GM12872 (cell line): ENCODE results near the gene FAHD1.

Experiments
- CTCF ChIP-seq: IDR thresholded peaks from 3 replicates; pipeline ENCODE4 v1.5.1; 2011; ENCODE audit warnings: low read depth, mild to moderate bottlenecking, low read length, moderate library complexity; ENCODE audit not compliant: insufficient read depth

Gene FAHD1

GRCh38 chr16:1850981-1851380 is 24.0 kb downstream of the FAHD1 start:
- no peak for TF ChIP-seq CTCF

DNA sequence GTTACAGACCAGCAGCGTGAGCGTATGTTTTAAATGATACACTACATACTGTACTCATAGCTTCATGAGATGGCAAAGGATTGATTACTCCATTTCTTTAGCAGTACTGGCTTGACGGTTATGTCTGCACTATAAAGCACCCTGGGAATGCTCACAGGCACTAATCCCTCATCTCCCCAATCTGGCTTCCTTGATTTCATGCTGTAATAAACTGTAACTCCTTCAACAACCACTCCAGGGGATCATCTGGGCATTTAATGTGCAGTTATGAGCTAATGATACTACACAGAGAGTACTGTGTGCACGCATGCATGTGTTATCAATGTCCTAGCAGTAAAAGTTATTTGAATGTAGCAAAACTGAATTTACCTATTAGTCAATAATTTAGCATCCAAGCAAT is 24.8 kb downstream of the FAHD1 start:
- TF ChIP-seq CTCF, result no peak

GRCh38 chr16:1857433-1858097 is 30.6 kb downstream of the FAHD1 start:
- TF ChIP-seq CTCF, result no peak

DNA sequence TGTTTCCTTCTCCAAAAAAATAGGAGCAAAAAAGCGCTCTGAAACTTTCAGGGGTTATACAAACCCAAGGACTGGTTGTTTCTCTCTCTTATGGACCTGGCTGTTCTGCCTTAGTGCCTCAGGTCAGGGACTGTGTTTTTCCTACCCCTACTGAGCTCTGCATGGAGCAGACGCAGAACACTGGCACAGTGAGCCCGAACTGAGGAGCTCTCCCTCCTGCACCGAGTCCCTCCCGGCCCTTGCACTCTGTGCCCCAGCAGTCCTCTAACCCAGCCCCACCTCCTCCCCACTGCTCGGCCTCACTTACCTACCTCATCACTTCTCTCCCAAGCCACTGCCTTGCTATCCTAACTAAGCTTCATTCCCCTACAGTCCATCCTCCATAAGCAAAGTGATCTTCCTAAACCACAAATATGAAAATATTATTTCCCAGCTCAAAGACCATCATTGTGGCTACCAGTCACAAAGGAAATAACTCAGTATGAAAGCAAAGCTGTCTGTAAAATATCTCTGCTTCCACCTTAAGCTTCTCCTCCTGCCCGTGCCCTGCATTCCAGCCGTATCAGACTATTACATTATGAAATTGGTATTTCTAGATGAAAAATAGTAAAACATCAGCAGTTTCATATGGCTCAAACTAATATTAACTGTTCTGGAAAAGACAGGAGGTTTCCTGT is 31.3 kb downstream of the FAHD1 start:
- no peak for TF ChIP-seq CTCF

GRCh38 chr16:1859650-1860049 is 32.6 kb downstream of the FAHD1 start:
- TF ChIP-seq CTCF, result no peak

- TF ChIP-seq CTCF, result no peak
Measured at GRCh38 chr16:1861730-1862129, 34.7 kb downstream of the FAHD1 start.

GRCh38 chr16:1862394-1862793 is 35.4 kb downstream of the FAHD1 start:
- no peak for TF ChIP-seq CTCF
